GM12874 (cell line): ENCODE measurements around the gene HTRA1.

Source experiments
- CTCF ChIP-seq: IDR thresholded peaks from 2 replicates; pipeline ENCODE4 v1.5.1; 2011; ENCODE audit warnings: low read depth, mild to moderate bottlenecking, control low read depth, low read length, moderate library complexity; ENCODE audit not compliant: insufficient read depth

The HTRA1 gene

DNA sequence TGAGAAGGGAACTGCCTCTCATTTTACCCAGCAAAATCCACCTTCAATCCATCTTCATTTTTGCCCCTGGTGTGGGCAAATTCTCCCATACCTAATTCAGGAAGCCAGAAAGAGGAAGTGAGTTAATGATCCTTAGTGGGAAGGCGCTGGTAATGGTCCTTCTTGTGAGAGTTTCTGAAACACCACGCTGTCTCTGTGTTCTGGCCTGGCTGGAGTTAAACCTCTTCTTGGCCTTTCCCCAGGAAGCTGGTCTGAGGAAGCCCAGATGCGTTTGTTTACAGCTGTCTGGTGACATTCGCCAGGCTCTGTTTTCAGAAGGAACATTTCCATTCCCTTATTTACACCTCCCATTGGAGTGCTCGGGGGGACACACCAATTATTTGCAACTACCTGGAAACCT lies 24.3 kb downstream of the HTRA1 start:
- no peak for TF ChIP-seq CTCF

DNA sequence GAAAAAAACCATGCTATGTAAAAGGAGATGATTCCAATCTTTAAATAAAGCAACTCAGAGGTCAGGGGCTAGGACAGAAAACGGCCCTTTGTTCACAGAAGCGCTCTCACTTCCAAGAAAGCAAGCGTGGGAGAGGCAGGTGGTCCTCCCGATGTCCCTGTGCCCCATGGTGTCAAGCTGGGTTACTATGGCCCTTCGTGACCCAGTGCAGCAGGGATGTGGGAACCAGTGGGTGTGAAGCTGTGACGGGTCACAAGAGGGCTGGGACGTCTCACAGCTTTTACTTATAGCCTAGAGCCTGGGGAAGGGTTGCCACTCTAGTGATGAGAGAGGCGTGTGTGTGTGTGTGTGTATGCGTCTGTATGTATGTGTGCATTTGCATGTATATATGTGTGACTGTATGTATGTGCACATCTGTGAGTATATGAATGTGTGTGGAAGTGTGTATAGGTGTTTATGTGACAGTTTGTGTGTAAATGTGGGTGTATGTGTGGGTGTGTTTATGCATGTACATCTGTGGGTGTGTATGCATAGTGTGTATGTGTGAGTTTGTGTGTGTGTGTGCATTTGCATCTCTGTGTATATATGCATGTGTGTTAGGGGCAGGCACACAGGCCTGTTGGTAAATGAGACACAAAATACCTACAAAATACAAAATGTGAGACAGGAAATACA lies 25.2 kb downstream of the HTRA1 start:
- no peak for TF ChIP-seq CTCF

- TF ChIP-seq CTCF, result no peak
Measured at GRCh38 chr10:122487174-122487765, 25.9 kb downstream of the HTRA1 start.

DNA sequence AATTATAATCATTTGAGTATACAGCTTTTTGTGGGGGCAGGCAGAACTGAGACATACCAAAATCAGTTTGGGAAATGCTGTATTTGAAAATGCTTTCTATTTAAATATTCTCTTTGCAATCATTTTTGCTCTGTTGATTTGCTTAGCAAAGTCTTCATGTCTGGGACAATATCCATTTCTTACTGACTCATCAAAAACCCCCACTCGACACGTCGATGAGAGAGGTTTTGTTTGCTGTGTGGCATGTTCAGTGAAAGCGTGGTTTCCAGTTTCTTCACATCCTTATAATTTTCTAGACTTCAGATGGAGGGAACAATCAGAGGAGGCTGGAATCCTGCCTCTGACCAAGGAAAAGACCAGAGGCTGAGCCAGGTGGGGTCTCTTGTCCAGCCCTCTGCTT lies 28.9 kb downstream of the HTRA1 start:
- TF ChIP-seq CTCF, result no peak

GRCh38 chr10:122490786-122491680 lies 29.7 kb downstream of the HTRA1 start:
- no peak for TF ChIP-seq CTCF

GRCh38 chr10:122492006-122492405 lies 30.7 kb downstream of the HTRA1 start:
- no peak for TF ChIP-seq CTCF

DNA sequence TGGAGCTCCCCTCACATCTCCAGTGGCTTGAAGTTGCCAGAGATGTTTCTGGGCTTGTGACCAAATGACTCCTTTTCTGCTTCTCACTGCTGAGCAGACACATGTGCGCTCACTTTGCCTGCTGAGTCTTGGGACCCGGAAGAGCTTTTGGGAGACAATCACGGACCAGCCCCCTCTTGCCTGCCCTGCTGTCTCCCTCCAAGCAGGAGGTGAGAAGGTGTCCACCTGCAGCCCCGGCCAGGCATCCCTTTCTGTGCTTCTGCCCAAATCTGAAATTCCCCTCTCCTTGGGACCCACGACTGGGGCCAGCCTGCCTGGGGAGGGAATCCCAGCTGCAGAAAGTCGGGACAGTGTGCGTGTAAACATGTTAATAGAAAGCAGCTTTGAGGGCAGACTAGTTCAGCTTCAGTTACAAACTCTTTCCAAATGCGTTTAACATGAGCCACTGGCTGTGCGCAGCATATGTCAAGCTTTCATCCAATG lies 31.7 kb downstream of the HTRA1 start:
- TF ChIP-seq CTCF, result no peak
